IMR-90 (cell line): ENCODE measurements around the gene BCL2. TPM values are rescaled to one million over a fixed set of nuclear protein-coding genes. Genes with fewer than 3 reads are reported as not detected.

Source experiments
- ATAC-seq: fragments of 200-7000 bp; cut with Tn5 transposase; 2 replicates; pipeline ENCODE4 v1.9.1; 2020; ENCODE audit warnings: low read depth, mild to moderate bottlenecking, moderate library complexity
- BruUV-seq: library from RNA; stranded (reverse); fragments of 400-500 nt; replicated peaks from 2 replicates; lab custom pipeline; 2021; lab: Mats Ljungman, UMichigan
- CTCF ChIA-PET: fragments of 300-600 bp; formaldehyde crosslinking; extraction: SDS; loops from one replicate; lab custom pipeline; 2021; ENCODE audit warnings: antibody characterized with exemption; lab: Yijun Ruan, JAX
- POLR2A ChIA-PET: fragments of 300-600 bp; sonication (Branson Sonifier 250); formaldehyde crosslinking; loops from one replicate; lab custom pipeline; 2022; ENCODE audit warnings: antibody characterized with exemption; ENCODE audit not compliant: unreplicated experiment; lab: Charles Lee
- DNase-seq: peaks from one replicate; pipeline ENCODE4 v3.0.0; 2013
- H2AFZ ChIP-seq: replicated peaks from 2 replicates; pipeline ENCODE3; 2013; ENCODE audit warnings: low read length, mild to moderate bottlenecking; ENCODE audit not compliant: poor library complexity
- H2AK5ac ChIP-seq: 2 replicates; pipeline ENCODE4 v1.6.1; 2013; ENCODE audit warnings: low read depth, low read length, inconsistent platforms
- H2AK9ac ChIP-seq: replicated peaks from 2 replicates; pipeline ENCODE3; 2013; ENCODE audit warnings: mild to moderate bottlenecking, low read depth, low read length, moderate library complexity; ENCODE audit not compliant: poor library complexity
- H2BK120ac ChIP-seq: 2 replicates; pipeline ENCODE4 v1.6.1; 2013; ENCODE audit warnings: low read depth, low read length, inconsistent platforms
- H2BK15ac ChIP-seq: 3 replicates; pipeline ENCODE4 v1.6.1; 2013; ENCODE audit warnings: low read depth, low read length, inconsistent platforms
- H2BK20ac ChIP-seq: 2 replicates; pipeline ENCODE4 v1.6.1; 2013; ENCODE audit warnings: low read depth, mild to moderate bottlenecking, inconsistent platforms, low read length, moderate library complexity
- H2BK5ac ChIP-seq: 2 replicates; pipeline ENCODE4 v1.6.1; 2013; ENCODE audit warnings: mild to moderate bottlenecking, low read depth, low read length, inconsistent platforms; ENCODE audit not compliant: poor library complexity, severe bottlenecking
- H3K14ac ChIP-seq: replicated peaks from 2 replicates; pipeline ENCODE4 v1.6.1; 2013; ENCODE audit warnings: low read depth, low read length, inconsistent platforms
- H3K18ac ChIP-seq: 2 replicates; pipeline ENCODE4 v1.6.1; 2013; ENCODE audit warnings: low read depth, low read length, control low read depth
- H3K23ac ChIP-seq: 2 replicates; pipeline ENCODE4 v1.6.1; 2013; ENCODE audit warnings: low read depth, low read length, inconsistent platforms
- H3K27ac ChIP-seq: 2 replicates; pipeline ENCODE4 v1.5.1; 2013; ENCODE audit warnings: mild to moderate bottlenecking, control low read depth, low read length; ENCODE audit not compliant: insufficient read depth
- H3K27me3 ChIP-seq: 2 replicates; pipeline ENCODE4 v1.6.1; 2013; ENCODE audit warnings: low read length; ENCODE audit not compliant: control insufficient read depth, insufficient read depth
- H3K36me3 ChIP-seq: 2 replicates; pipeline ENCODE4 v1.6.1; 2013; ENCODE audit warnings: low read length, mixed read lengths; ENCODE audit not compliant: control insufficient read depth, insufficient read depth
- H3K4ac ChIP-seq: 2 replicates; pipeline ENCODE4 v1.6.1; 2013; ENCODE audit warnings: low read depth, low read length, inconsistent platforms
- H3K4me1 ChIP-seq: 2 replicates; pipeline ENCODE4 v1.6.1; 2013; ENCODE audit warnings: low read length, mixed read lengths; ENCODE audit not compliant: control insufficient read depth, insufficient read depth
- H3K4me2 ChIP-seq: 2 replicates; pipeline ENCODE4 v1.6.1; 2013; ENCODE audit warnings: low read depth, mild to moderate bottlenecking, control low read depth, low read length, moderate library complexity
- H3K4me3 ChIP-seq: 2 replicates; pipeline ENCODE4 v1.5.1; 2013; ENCODE audit warnings: low read depth, mild to moderate bottlenecking, control low read depth, low read length, moderate library complexity; ENCODE audit not compliant: insufficient read depth
- H3K56ac ChIP-seq: 2 replicates; pipeline ENCODE4 v1.6.1; 2013; ENCODE audit warnings: low read length, inconsistent platforms; ENCODE audit not compliant: insufficient read depth; ENCODE audit errors: extremely low read depth
- H3K79me1 ChIP-seq, 2 experiments: 2 replicates each; pipeline ENCODE4 v1.6.1; 2013; ENCODE audit warnings: low read length in 2 of 2, inconsistent platforms in 1 of 2, low read depth in 1 of 2
- H3K9ac ChIP-seq: 2 replicates; pipeline ENCODE4 v1.6.1; 2013; ENCODE audit warnings: low read depth, low read length, control low read depth
- H3K9me1 ChIP-seq: 2 replicates; pipeline ENCODE4 v1.6.1; 2013; ENCODE audit warnings: low read length, inconsistent platforms; ENCODE audit not compliant: insufficient read depth
- H3K9me3 ChIP-seq: 2 replicates; pipeline ENCODE4 v1.6.1; 2013; ENCODE audit warnings: low read length; ENCODE audit not compliant: control insufficient read depth, insufficient read depth
- H4K20me1 ChIP-seq: 2 replicates; pipeline ENCODE4 v1.6.1; 2013; ENCODE audit warnings: low read length, inconsistent platforms; ENCODE audit not compliant: insufficient read depth
- H4K5ac ChIP-seq: 2 replicates; pipeline ENCODE4 v1.6.1; 2013; ENCODE audit warnings: mild to moderate bottlenecking, low read depth, low read length, control low read depth
- H4K8ac ChIP-seq, 2 experiments: 2 replicates each; pipeline ENCODE4 v1.6.1; 2013; ENCODE audit warnings: low read depth in 2 of 2, low read length in 2 of 2, control low read depth in 1 of 2, inconsistent platforms in 1 of 2
- H4K91ac ChIP-seq: 2 replicates; pipeline ENCODE4 v1.6.1; 2013; ENCODE audit warnings: low read depth, low read length, inconsistent platforms; ENCODE audit not compliant: insufficient read depth
- CHD1 ChIP-seq: IDR thresholded peaks from 2 replicates; pipeline ENCODE4 v1.6.1; 2012; ENCODE audit warnings: low read depth, low read length, improper control_type of control experiment
- CTCF ChIP-seq: conservative IDR thresholded peaks from 2 replicates; pipeline ENCODE4 v1.5.1; 2012; ENCODE audit warnings: mild to moderate bottlenecking, low read depth, low read length, improper control_type of control experiment
- ELK1 ChIP-seq: fragments of 150-350 bp; IDR thresholded peaks from 2 replicates; pipeline ENCODE4 v1.6.1; 2016; ENCODE audit warnings: low read depth, mild to moderate bottlenecking, low read length, moderate library complexity, borderline replicate concordance
- FOS ChIP-seq: fragments of 150-350 bp; IDR thresholded peaks from 2 replicates; pipeline ENCODE4 v1.6.1; 2016; ENCODE audit warnings: low read depth, low read length
- MAZ ChIP-seq: IDR thresholded peaks from 2 replicates; pipeline ENCODE4 v1.6.1; 2012; ENCODE audit warnings: low read depth, mild to moderate bottlenecking, low read length, improper control_type of control experiment, moderate library complexity, borderline replicate concordance
- MXI1 ChIP-seq: IDR thresholded peaks from 2 replicates; pipeline ENCODE4 v1.6.1; 2012; ENCODE audit warnings: low read depth, mild to moderate bottlenecking, low read length, moderate library complexity, borderline replicate concordance
- POLR2A ChIP-seq: IDR thresholded peaks from 2 replicates; pipeline ENCODE4 v1.6.1; 2012; ENCODE audit warnings: mild to moderate bottlenecking, low read depth, low read length
- RAD21 ChIP-seq: IDR thresholded peaks from 2 replicates; pipeline ENCODE4 v1.6.1; 2012; ENCODE audit warnings: low read length, improper control_type of control experiment
- RFX5 ChIP-seq: IDR thresholded peaks from 2 replicates; pipeline ENCODE4 v1.8.0; 2012; ENCODE audit warnings: low read depth, mild to moderate bottlenecking, low read length, moderate library complexity
- USF2 ChIP-seq: fragments of 150-350 bp; IDR thresholded peaks from 2 replicates; pipeline ENCODE4 v1.6.1; 2017; ENCODE audit warnings: mild to moderate bottlenecking, antibody characterized with exemption, low read length, low read depth
- dilution Hi-C: fragments of 300-500 bp; cut with HindIII; formaldehyde crosslinking; loops from one replicate; pipeline ENCODE4 v1.14.3; 2018; ENCODE audit warnings: low sequenced_read_pairs; ENCODE audit not compliant: unreplicated experiment
- in situ Hi-C: fragments of 300-500 bp; cut with MboI; formaldehyde crosslinking; loops from 3 replicates; pipeline ENCODE4 v1.14.3; 2019; ENCODE audit warnings: low sequenced_read_pairs, inconsistent platforms, mixed read lengths
- intact Hi-C: fragments of 100-400 bp; cut with micrococcal nuclease; formaldehyde crosslinking; loops from 2 replicates; pipeline ENCODE4 v1.10.0; 2022
- polyA plus RNA-seq, 3 experiments: library from polyadenylated mRNA; depleted of rRNA; stranded (reverse); fragments of >200 nt; gene quantifications; 2 replicates each; pipeline ENCODE4 v1.2.3, GENCODE V29; 2012; ENCODE audit warnings: low replicate concordance in 1 of 3
- total RNA-seq: library from RNA; depleted of rRNA; stranded (reverse); fragments of >200 nt; gene quantifications from 2 replicates; pipeline ENCODE4 v1.2.3, GENCODE V29; 2012

Gene BCL2
- total and polyA plus RNA-seq, 2 of the 4 experiments (the other 2 are of a cell fraction) = 0.24 to 0.54 TPM

- ATAC-seq (no peak), DNase-seq (no peak)
- H3K79me1 ChIP-seq = peaks cover 0 to 4% of the 10 kb centered on the region in 2 experiments; a peak in 1 of 4 replicates
- no peak overlapping the region for H2AK5ac ChIP-seq
- H4K8ac ChIP-seq = no peak overlapping the region
- no peaks in the 10 kb centered on the region for H3K36me3 ChIP-seq
- no peak overlapping the region for H3K27ac ChIP-seq
- in situ Hi-C loops = loop anchor here (5.0 kb wide), 1 partner anchor 184 kb away; no protein-coding TSS in a partner anchor
- H3K56ac ChIP-seq = no peak overlapping the region
- H3K18ac ChIP-seq = no peak overlapping the region
- no peak overlapping the region for H2BK5ac ChIP-seq
- no peak overlapping the region for H3K9ac ChIP-seq
- H2BK120ac ChIP-seq = no peak overlapping the region
- no peaks in the 10 kb centered on the region for H4K20me1 ChIP-seq
- H2BK20ac ChIP-seq = no peak overlapping the region
- no peak overlapping the region for H3K14ac ChIP-seq
- POLR2A ChIA-PET = no interaction called here
- CTCF ChIA-PET = no interaction called here
- BruUV-seq = no TSS peak
- peaks cover 6% of the 10 kb centered on the region; the same call in 1 of the 2 replicates for H3K4me1 ChIP-seq
- dilution Hi-C loops = no loop called here
- no peaks in the 10 kb centered on the region for H3K9me3 ChIP-seq
- H3K4me3 ChIP-seq = no peak overlapping the region
- no peak overlapping the region for H4K91ac ChIP-seq
- no peak overlapping the region for H2AK9ac ChIP-seq
- H3K4ac ChIP-seq = no peak overlapping the region
- H3K23ac ChIP-seq = no peak overlapping the region
- no peak overlapping the region for H3K4me2 ChIP-seq
- H3K27me3 ChIP-seq = peaks cover 18% of the 10 kb centered on the region
- H3K9me1 ChIP-seq = no peaks in the 10 kb centered on the region
- no peak overlapping the region for H2AFZ ChIP-seq
- no peak overlapping the region for H4K5ac ChIP-seq
- intact Hi-C loops = loop anchor here (1.0 to 5.0 kb wide), 2 partner anchors 25 to 79 kb away; no protein-coding TSS in a partner anchor
- TF ChIP-seq RFX5 (no peak), RAD21 (no peak), FOS (no peak), MXI1 (no peak), ELK1 (no peak), POLR2A (no peak), USF2 (no peak), MAZ (no peak), CHD1 (no peak), CTCF (no peak)
- H2BK15ac ChIP-seq = no peak overlapping the region
Measured at GRCh38 chr18:63315876-63316275, 3.7 kb downstream of the BCL2 start.
